Ureter (tissue), 1 donor: Measurements from ENCODE around the gene ATP6V1G1. TPM values are rescaled to one million over a fixed set of nuclear protein-coding genes. Genes with fewer than 3 reads are reported as not detected.

Experiments used
- total RNA-seq: library from RNA; stranded (reverse); gene quantifications from one replicate; pipeline ENCODE4 v1.2.4, GENCODE V29; 2023
- donor health status: DM: yes; HTN: yes; CAD: no.

The ATP6V1G1 gene
- total RNA-seq, 1 donor from 2014 or later: 136 TPM

Other genes starting within 250 kb of the ATP6V1G1 start
- gene AKNA, start 199.8 kb upstream of the ATP6V1G1 start, total RNA-seq: 68.1 TPM
- gene WHRN, start 82.3 kb upstream of the ATP6V1G1 start, total RNA-seq: 11.8 TPM
- 18.9 TPM for gene TMEM268, start 23.5 kb downstream of the ATP6V1G1 start, total RNA-seq
- not detected for gene TEX53, start 70.0 kb downstream of the ATP6V1G1 start, total RNA-seq
- gene TEX48, start 94.4 kb downstream of the ATP6V1G1 start, total RNA-seq: not detected
- 16.2 TPM for gene TNFSF15, start 218.3 kb downstream of the ATP6V1G1 start, total RNA-seq